HCT116 (cell line): Measurements from ENCODE around the gene C11orf68.

ENCODE experiments used
- CTCF ChIP-seq, 3 experiments: fragments of 200-600 bp in 1 of 3; sonication (generic) in 1 of 3; IDR thresholded peaks in 2 of 3; conservative IDR thresholded peaks in 1 of 3; 2 replicates each; pipeline ENCODE4 v1.5.1; 2012 to 2017; ENCODE audit warnings: low read depth in 2 of 3, low read length in 2 of 3, antibody characterized with exemption in 1 of 3, borderline replicate concordance in 1 of 3, control low read depth in 1 of 3, mild to moderate bottlenecking in 1 of 3, mixed read lengths in 1 of 3, mixed run types in 1 of 3, moderate library complexity in 1 of 3; ENCODE audit not compliant: insufficient read depth in 1 of 3
- EZH2 ChIP-seq: fragments of 200-600 bp; sonication (generic); IDR thresholded peaks from 2 replicates; pipeline ENCODE4 v1.6.1; 2017; ENCODE audit warnings: antibody characterized with exemption, mixed run types
- POLR2A ChIP-seq: IDR thresholded peaks from 2 replicates; pipeline ENCODE4 v1.7.0; 2011; ENCODE audit warnings: borderline replicate concordance; ENCODE audit not compliant: insufficient read depth, insufficient read length; ENCODE audit errors: extremely low read depth
- POLR2AphosphoS5 ChIP-seq: IDR thresholded peaks from 2 replicates; pipeline ENCODE4 v1.6.1; 2011; ENCODE audit warnings: mild to moderate bottlenecking, low read depth, low read length, moderate library complexity
- REST ChIP-seq: IDR thresholded peaks from 2 replicates; pipeline ENCODE4 v1.6.1; 2012; ENCODE audit warnings: low read depth

- no peak for TF ChIP-seq REST
- TF ChIP-seq EZH2, result no peak
- no peak for TF ChIP-seq CTCF (IDR thresholded peaks at IDR 0.05 in 2 of 3, conservative IDR thresholded peaks at IDR 0.05 in 1 of 3; ENCODE audit: borderline replicate concordance in 1 of 3, insufficient read depth in 1 of 3, low read depth in 2 of 3, low read length in 2 of 3)
- no peak; the same call in none of the 2 replicates for TF ChIP-seq POLR2AphosphoS5
- TF ChIP-seq POLR2A, result no peak
These were observed 26.1 kb downstream of the C11orf68 start for GRCh38 chr11:65892661-65893317.
